ENCODE results near the gene UFC1. TPM values are rescaled to one million over a fixed set of nuclear protein-coding genes. Genes with fewer than 3 reads are reported as not detected.

Gene UFC1
- total RNA-seq, 1 experiment from 2014 or later, result 63.7 TPM

GRCh38 chr1:161177112-161177935 lies 23.5 kb downstream of the UFC1 start, which contains the start of gene B4GALT3:
Gene B4GALT3 (minus strand): TSS chr1:161177507. CDS start chr1:161176060, 1,447 bp downstream.
- ChIA-PET RAD21 (ENCODE audit: low non-redundant PET in 1 of 2, low total read pairs in 2 of 2, uncharacterized antibody in 2 of 2, unreplicated experiment in 2 of 2) (interaction anchor here in 1 of 2 experiments (0.6 kb wide), 1 partner anchor 197 kb away, joined by 7 read pairs; no protein-coding TSS in a partner anchor), POLR2A (interaction anchor here (0.6 to 1.5 kb wide), 3 partner anchors 11 to 132 kb away, joined by 3 to 8 read pairs (median 3); partner anchors contain the start of genes NDUFS2, PPOX and USF1), CTCF (interaction anchor here (2.1 kb wide), 1 partner anchor 11 kb away, joined by 9 read pairs; the partner anchor contains the start of gene PPOX)
- peak within 1 kb of the TSS; percentile 81 for H3K9ac ChIP-seq (ENCODE audit: low read length)
- H3K4me3 ChIP-seq (replicated peaks in 1 of 2; ENCODE audit: low read depth in 1 of 2, low read length in 2 of 2), result peak within 1 kb of the TSS; percentile 90 to 93
- H3K27ac ChIP-seq (ENCODE audit: low read depth, low read length), result peak within 1 kb of the TSS; percentile 57
- ATAC-seq, result peak; percentile 93
- BruUV-seq (replicated peaks), result no TSS peak
- no peaks in the 10 kb centered on the region for H4K20me1 ChIP-seq (ENCODE audit: insufficient read depth)
- H2AFZ ChIP-seq (ENCODE audit: low read depth, low read length, poor library complexity, severe bottlenecking), result no peak within 1 kb of the TSS
- H3K9me2 ChIP-seq (ENCODE audit: insufficient read depth), result no peaks in the 10 kb centered on the region
- no peaks in the 10 kb centered on the region for H3K9me3 ChIP-seq (ENCODE audit: control insufficient read depth in 1 of 2, insufficient read depth in 1 of 2, low read depth in 1 of 2, low read length in 2 of 2)
- H3K4me1 ChIP-seq (ENCODE audit: control insufficient read depth in 1 of 2, insufficient read depth in 2 of 2, low read length in 2 of 2), result peaks cover 13 to 26% of the 10 kb centered on the region in 2 experiments
- DNase-seq (ENCODE audit: low read depth, low spot score), result peak; percentile 65
- H3K4me2 ChIP-seq (ENCODE audit: low read length), result peak within 1 kb of the TSS; percentile 89
- no peaks in the 10 kb centered on the region for H3K27me3 ChIP-seq (ENCODE audit: insufficient read depth, low read length)
- intact Hi-C loops (cut with micrococcal nuclease), result no loop called here
- H3K36me3 ChIP-seq (ENCODE audit: control insufficient read depth in 1 of 2, insufficient read depth in 2 of 2, low read length in 2 of 2), result peaks cover 14 to 23% of the 10 kb centered on the region in 2 experiments; a peak in 3 of 4 replicates
- H3K79me2 ChIP-seq (ENCODE audit: insufficient read depth, low read length), result peaks cover 17% of the 10 kb centered on the region
- TF ChIP-seq EZH2phosphoT487 (IDR thresholded peaks at IDR 0.05; ENCODE audit: borderline replicate concordance) (no peak), JUND (IDR thresholded peaks at IDR 0.05) (no peak), ELF1 (IDR thresholded peaks at IDR 0.05; ENCODE audit: borderline replicate concordance, low read depth) (no peak), ATF3 (IDR thresholded peaks at IDR 0.05) (no peak), SIN3A (IDR thresholded peaks at IDR 0.05; ENCODE audit: low read depth) (peak; percentile 91), CEBPB (IDR thresholded peaks at IDR 0.05; ENCODE audit: low read depth) (no peak), ZBTB33 (IDR thresholded peaks at IDR 0.05; ENCODE audit: extremely low read depth, insufficient replicate concordance, low read length) (peak; percentile 30), EZH2 (IDR thresholded peaks at IDR 0.05) (no peak), FOSL1 (IDR thresholded peaks at IDR 0.05; ENCODE audit: low read depth) (no peak), CBX3 (IDR thresholded peaks at IDR 0.05; ENCODE audit: low read depth) (no peak), POLR2A (IDR thresholded peaks at IDR 0.05; ENCODE audit: borderline replicate concordance, extremely low read depth, insufficient read depth, insufficient read length) (peak; percentile 94), MAX (IDR thresholded peaks at IDR 0.05) (peak; percentile 97), ZNF274 (IDR thresholded peaks at IDR 0.05; ENCODE audit: low read depth, low read length) (no peak), EGR1 (IDR thresholded peaks at IDR 0.05; ENCODE audit: low read depth) (peak; percentile 94), SRF (IDR thresholded peaks at IDR 0.05; ENCODE audit: low read depth) (no peak), ZFX (IDR thresholded peaks at IDR 0.05) (peak; percentile 46; the same call in 1 of the 2 replicates), RAD21 (IDR thresholded peaks at IDR 0.05; ENCODE audit: low read depth) (0 out of 2 replicates have a peak, but pooled peaks have one; percentile 5)
- TF ChIP-seq, protein P1, sequence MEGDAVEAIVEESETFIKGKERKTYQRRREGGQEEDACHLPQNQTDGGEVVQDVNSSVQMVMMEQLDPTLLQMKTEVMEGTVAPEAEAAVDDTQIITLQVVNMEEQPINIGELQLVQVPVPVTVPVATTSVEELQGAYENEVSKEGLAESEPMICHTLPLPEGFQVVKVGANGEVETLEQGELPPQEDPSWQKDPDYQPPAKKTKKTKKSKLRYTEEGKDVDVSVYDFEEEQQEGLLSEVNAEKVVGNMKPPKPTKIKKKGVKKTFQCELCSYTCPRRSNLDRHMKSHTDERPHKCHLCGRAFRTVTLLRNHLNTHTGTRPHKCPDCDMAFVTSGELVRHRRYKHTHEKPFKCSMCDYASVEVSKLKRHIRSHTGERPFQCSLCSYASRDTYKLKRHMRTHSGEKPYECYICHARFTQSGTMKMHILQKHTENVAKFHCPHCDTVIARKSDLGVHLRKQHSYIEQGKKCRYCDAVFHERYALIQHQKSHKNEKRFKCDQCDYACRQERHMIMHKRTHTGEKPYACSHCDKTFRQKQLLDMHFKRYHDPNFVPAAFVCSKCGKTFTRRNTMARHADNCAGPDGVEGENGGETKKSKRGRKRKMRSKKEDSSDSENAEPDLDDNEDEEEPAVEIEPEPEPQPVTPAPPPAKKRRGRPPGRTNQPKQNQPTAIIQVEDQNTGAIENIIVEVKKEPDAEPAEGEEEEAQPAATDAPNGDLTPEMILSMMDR (IDR thresholded peaks at IDR 0.05 in 2 of 3, conservative IDR thresholded peaks at IDR 0.05 in 1 of 3; ENCODE audit: borderline replicate concordance in 1 of 3, insufficient read depth in 1 of 3, low read depth in 2 of 3, low read length in 2 of 3), result 0 out of 6 replicates have a peak, but pooled peaks of 1 of the 3 experiments have one; percentile 6
- TF ChIP-seq, protein P2, sequence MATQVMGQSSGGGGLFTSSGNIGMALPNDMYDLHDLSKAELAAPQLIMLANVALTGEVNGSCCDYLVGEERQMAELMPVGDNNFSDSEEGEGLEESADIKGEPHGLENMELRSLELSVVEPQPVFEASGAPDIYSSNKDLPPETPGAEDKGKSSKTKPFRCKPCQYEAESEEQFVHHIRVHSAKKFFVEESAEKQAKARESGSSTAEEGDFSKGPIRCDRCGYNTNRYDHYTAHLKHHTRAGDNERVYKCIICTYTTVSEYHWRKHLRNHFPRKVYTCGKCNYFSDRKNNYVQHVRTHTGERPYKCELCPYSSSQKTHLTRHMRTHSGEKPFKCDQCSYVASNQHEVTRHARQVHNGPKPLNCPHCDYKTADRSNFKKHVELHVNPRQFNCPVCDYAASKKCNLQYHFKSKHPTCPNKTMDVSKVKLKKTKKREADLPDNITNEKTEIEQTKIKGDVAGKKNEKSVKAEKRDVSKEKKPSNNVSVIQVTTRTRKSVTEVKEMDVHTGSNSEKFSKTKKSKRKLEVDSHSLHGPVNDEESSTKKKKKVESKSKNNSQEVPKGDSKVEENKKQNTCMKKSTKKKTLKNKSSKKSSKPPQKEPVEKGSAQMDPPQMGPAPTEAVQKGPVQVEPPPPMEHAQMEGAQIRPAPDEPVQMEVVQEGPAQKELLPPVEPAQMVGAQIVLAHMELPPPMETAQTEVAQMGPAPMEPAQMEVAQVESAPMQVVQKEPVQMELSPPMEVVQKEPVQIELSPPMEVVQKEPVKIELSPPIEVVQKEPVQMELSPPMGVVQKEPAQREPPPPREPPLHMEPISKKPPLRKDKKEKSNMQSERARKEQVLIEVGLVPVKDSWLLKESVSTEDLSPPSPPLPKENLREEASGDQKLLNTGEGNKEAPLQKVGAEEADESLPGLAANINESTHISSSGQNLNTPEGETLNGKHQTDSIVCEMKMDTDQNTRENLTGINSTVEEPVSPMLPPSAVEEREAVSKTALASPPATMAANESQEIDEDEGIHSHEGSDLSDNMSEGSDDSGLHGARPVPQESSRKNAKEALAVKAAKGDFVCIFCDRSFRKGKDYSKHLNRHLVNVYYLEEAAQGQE (IDR thresholded peaks at IDR 0.05; ENCODE audit: low read depth), result no peak
